VCaP (cell line): ENCODE data around the gene SLC25A42.

Experiments
- H3K27ac ChIP-seq: fragments of 450-650 bp; 2 replicates; pipeline ENCODE4 v1.5.1; 2017
- TF ChIP-seq, protein P1 (sequence below): fragments of 450-650 bp; conservative IDR thresholded peaks from 2 replicates; pipeline ENCODE4 v1.5.1; 2017; ENCODE audit warnings: mild to moderate bottlenecking, moderate library complexity

SLC25A42 gene

GRCh38 chr19:19162495-19162894 is 98.7 kb downstream of the SLC25A42 start:
- no peak overlapping the region for H3K27ac ChIP-seq
- TF ChIP-seq, protein P1, sequence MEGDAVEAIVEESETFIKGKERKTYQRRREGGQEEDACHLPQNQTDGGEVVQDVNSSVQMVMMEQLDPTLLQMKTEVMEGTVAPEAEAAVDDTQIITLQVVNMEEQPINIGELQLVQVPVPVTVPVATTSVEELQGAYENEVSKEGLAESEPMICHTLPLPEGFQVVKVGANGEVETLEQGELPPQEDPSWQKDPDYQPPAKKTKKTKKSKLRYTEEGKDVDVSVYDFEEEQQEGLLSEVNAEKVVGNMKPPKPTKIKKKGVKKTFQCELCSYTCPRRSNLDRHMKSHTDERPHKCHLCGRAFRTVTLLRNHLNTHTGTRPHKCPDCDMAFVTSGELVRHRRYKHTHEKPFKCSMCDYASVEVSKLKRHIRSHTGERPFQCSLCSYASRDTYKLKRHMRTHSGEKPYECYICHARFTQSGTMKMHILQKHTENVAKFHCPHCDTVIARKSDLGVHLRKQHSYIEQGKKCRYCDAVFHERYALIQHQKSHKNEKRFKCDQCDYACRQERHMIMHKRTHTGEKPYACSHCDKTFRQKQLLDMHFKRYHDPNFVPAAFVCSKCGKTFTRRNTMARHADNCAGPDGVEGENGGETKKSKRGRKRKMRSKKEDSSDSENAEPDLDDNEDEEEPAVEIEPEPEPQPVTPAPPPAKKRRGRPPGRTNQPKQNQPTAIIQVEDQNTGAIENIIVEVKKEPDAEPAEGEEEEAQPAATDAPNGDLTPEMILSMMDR = no peak
